ENCODE measurements around the gene CXCR6. TPM values are rescaled to one million over a fixed set of nuclear protein-coding genes. Genes with fewer than 3 reads are reported as not detected.

CXCR6 gene
- total RNA-seq, 1 experiment from 2014 or later, result not detected

DNA sequence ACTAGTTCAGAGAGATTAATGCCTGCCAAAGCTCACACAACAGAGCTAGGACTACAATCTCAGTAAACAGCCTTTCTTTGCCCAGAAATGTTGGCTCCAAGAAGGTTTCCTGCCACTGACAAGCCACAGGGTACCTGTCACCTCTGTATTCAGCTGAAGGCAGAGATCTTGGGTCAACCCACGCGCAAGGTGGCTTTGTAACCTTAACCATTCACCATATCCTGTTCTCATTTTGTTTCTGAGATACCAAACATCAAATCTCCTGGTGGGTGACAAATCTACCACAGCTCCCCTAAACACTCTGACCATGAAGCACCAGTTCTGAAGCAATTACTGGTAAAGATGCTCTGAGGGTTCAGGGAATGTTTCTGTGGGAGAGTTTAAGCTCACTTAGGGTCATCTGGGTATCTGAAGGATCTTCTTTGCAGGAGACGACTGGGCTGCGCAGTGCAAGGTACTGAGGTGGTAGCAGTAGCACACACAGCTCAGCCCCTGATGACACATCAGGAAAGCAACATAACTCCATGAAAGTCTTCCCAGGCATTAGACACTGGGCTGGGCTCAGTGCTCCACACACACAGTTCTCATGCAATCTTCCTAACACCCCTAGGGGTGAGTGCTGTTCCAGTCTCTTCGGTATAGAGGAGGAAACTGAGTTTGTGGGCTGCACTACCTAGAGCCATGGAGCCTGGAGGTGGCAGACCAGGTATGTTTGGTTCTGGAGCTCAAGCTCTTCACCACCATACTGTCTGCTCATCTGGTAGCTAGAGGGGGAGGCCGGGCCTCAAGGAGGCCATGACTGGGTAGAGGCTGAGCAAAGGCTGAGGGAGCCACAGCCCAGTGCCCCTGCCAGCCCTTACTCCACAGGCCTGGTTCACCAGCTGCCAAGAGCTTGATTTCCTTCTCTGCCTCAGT is 7.7 kb downstream of the CXCR6 start:
- no peaks in the 10 kb centered on the region for H3K9me3 Mint-ChIP-seq
- no peak overlapping the region for H3K27ac Mint-ChIP-seq
- H3K27me3 Mint-ChIP-seq (ENCODE audit: low read depth), result no peaks in the 10 kb centered on the region
- TF ChIP-seq, protein P1, sequence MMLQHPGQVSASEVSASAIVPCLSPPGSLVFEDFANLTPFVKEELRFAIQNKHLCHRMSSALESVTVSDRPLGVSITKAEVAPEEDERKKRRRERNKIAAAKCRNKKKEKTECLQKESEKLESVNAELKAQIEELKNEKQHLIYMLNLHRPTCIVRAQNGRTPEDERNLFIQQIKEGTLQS (CRISPR knock-in tag; conservative IDR thresholded peaks at IDR 0.05), result no peak
- TF ChIP-seq ZNF317 (CRISPR knock-in tag; IDR thresholded peaks at IDR 0.05; ENCODE audit: borderline replicate concordance, low read depth) (no peak), JUN (CRISPR knock-in tag; IDR thresholded peaks at IDR 0.05) (no peak), MYBL2 (CRISPR knock-in tag; IDR thresholded peaks at IDR 0.05) (no peak), GTF2I (CRISPR knock-in tag; conservative IDR thresholded peaks at IDR 0.05) (no peak), FOXJ3 (CRISPR knock-in tag; IDR thresholded peaks at IDR 0.05; ENCODE audit: borderline replicate concordance) (no peak), RELA (CRISPR knock-in tag; IDR thresholded peaks at IDR 0.05; ENCODE audit: borderline replicate concordance) (no peak), MXD4 (CRISPR knock-in tag; IDR thresholded peaks at IDR 0.05; ENCODE audit: borderline replicate concordance) (no peak)
- TF ChIP-seq, protein P2, sequence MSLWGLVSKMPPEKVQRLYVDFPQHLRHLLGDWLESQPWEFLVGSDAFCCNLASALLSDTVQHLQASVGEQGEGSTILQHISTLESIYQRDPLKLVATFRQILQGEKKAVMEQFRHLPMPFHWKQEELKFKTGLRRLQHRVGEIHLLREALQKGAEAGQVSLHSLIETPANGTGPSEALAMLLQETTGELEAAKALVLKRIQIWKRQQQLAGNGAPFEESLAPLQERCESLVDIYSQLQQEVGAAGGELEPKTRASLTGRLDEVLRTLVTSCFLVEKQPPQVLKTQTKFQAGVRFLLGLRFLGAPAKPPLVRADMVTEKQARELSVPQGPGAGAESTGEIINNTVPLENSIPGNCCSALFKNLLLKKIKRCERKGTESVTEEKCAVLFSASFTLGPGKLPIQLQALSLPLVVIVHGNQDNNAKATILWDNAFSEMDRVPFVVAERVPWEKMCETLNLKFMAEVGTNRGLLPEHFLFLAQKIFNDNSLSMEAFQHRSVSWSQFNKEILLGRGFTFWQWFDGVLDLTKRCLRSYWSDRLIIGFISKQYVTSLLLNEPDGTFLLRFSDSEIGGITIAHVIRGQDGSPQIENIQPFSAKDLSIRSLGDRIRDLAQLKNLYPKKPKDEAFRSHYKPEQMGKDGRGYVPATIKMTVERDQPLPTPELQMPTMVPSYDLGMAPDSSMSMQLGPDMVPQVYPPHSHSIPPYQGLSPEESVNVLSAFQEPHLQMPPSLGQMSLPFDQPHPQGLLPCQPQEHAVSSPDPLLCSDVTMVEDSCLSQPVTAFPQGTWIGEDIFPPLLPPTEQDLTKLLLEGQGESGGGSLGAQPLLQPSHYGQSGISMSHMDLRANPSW (CRISPR knock-in tag; conservative IDR thresholded peaks at IDR 0.05; ENCODE audit: low read depth), result no peak
- TF ChIP-seq, protein P3, sequence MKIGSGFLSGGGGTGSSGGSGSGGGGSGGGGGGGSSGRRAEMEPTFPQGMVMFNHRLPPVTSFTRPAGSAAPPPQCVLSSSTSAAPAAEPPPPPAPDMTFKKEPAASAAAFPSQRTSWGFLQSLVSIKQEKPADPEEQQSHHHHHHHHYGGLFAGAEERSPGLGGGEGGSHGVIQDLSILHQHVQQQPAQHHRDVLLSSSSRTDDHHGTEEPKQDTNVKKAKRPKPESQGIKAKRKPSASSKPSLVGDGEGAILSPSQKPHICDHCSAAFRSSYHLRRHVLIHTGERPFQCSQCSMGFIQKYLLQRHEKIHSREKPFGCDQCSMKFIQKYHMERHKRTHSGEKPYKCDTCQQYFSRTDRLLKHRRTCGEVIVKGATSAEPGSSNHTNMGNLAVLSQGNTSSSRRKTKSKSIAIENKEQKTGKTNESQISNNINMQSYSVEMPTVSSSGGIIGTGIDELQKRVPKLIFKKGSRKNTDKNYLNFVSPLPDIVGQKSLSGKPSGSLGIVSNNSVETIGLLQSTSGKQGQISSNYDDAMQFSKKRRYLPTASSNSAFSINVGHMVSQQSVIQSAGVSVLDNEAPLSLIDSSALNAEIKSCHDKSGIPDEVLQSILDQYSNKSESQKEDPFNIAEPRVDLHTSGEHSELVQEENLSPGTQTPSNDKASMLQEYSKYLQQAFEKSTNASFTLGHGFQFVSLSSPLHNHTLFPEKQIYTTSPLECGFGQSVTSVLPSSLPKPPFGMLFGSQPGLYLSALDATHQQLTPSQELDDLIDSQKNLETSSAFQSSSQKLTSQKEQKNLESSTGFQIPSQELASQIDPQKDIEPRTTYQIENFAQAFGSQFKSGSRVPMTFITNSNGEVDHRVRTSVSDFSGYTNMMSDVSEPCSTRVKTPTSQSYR (CRISPR knock-in tag; IDR thresholded peaks at IDR 0.05), result no peak
- TF ChIP-seq, protein P4, sequence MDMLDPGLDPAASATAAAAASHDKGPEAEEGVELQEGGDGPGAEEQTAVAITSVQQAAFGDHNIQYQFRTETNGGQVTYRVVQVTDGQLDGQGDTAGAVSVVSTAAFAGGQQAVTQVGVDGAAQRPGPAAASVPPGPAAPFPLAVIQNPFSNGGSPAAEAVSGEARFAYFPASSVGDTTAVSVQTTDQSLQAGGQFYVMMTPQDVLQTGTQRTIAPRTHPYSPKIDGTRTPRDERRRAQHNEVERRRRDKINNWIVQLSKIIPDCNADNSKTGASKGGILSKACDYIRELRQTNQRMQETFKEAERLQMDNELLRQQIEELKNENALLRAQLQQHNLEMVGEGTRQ (CRISPR knock-in tag; IDR thresholded peaks at IDR 0.05), result no peak
- no peak for DNase-seq (ENCODE audit: low spot score)
- ChIA-PET POLR2A (no interaction called here), CTCF (interaction anchor here (1.0 kb wide), 1 partner anchor 12 kb away, joined by 4 read pairs; no protein-coding TSS in a partner anchor)
- no peak for ATAC-seq
- H3K4me3 Mint-ChIP-seq, result no peak overlapping the region
- H3K36me3 Mint-ChIP-seq, result peaks cover 66% of the 10 kb centered on the region
- no peaks in the 10 kb centered on the region for H3K4me1 Mint-ChIP-seq

DNA sequence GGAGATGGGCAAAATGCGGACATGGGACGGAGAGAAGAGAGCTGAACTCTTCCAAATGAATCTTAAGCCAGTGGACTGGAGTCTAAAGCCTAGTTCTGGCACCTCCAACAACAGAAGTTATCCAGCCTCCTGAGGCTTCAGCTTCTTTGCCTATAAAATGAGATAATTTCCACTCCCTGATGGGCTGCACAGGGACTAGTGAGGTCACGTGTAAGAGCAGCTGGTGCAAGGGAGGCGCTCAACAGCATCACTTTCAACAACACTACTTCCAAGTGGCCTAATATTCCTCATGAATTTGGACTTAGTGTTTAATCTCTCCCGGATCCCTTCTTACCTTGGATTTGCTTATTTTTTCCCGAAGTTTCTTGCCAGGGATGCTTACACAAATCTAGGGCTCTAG is 8.7 kb downstream of the CXCR6 start:
- no peaks in the 10 kb centered on the region for H3K4me1 Mint-ChIP-seq
- no peaks in the 10 kb centered on the region for H3K9me3 Mint-ChIP-seq
- H3K4me3 Mint-ChIP-seq, result no peak overlapping the region
- ChIA-PET CTCF (no interaction called here), POLR2A (no interaction called here)
- TF ChIP-seq NFE2L1 (CRISPR knock-in tag; IDR thresholded peaks at IDR 0.05), result no peak
- TF ChIP-seq, protein P1 (CRISPR knock-in tag; conservative IDR thresholded peaks at IDR 0.05), result no peak
- TF ChIP-seq FOXP1 (CRISPR knock-in tag; IDR thresholded peaks at IDR 0.05; ENCODE audit: borderline replicate concordance), result no peak
- no peak for TF ChIP-seq GRHL2 (CRISPR knock-in tag; IDR thresholded peaks at IDR 0.05; ENCODE audit: insufficient replicate concordance, severe bottlenecking)
- TF ChIP-seq, protein P5, sequence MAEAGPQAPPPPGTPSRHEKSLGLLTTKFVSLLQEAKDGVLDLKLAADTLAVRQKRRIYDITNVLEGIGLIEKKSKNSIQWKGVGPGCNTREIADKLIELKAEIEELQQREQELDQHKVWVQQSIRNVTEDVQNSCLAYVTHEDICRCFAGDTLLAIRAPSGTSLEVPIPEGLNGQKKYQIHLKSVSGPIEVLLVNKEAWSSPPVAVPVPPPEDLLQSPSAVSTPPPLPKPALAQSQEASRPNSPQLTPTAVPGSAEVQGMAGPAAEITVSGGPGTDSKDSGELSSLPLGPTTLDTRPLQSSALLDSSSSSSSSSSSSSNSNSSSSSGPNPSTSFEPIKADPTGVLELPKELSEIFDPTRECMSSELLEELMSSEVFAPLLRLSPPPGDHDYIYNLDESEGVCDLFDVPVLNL (CRISPR knock-in tag; IDR thresholded peaks at IDR 0.05; ENCODE audit: borderline replicate concordance, low read depth), result no peak
- TF ChIP-seq, protein P2 (CRISPR knock-in tag; conservative IDR thresholded peaks at IDR 0.05; ENCODE audit: low read depth), result no peak
- TF ChIP-seq, protein P6, sequence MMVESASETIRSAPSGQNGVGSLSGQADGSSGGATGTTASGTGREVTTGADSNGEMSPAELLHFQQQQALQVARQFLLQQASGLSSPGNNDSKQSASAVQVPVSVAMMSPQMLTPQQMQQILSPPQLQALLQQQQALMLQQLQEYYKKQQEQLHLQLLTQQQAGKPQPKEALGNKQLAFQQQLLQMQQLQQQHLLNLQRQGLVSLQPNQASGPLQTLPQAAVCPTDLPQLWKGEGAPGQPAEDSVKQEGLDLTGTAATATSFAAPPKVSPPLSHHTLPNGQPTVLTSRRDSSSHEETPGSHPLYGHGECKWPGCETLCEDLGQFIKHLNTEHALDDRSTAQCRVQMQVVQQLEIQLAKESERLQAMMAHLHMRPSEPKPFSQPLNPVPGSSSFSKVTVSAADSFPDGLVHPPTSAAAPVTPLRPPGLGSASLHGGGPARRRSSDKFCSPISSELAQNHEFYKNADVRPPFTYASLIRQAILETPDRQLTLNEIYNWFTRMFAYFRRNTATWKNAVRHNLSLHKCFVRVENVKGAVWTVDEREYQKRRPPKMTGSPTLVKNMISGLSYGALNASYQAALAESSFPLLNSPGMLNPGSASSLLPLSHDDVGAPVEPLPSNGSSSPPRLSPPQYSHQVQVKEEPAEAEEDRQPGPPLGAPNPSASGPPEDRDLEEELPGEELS (CRISPR knock-in tag; IDR thresholded peaks at IDR 0.05), result no peak
- TF ChIP-seq TEAD4 (CRISPR knock-in tag; IDR thresholded peaks at IDR 0.05), result no peak
- TF ChIP-seq, protein P7, sequence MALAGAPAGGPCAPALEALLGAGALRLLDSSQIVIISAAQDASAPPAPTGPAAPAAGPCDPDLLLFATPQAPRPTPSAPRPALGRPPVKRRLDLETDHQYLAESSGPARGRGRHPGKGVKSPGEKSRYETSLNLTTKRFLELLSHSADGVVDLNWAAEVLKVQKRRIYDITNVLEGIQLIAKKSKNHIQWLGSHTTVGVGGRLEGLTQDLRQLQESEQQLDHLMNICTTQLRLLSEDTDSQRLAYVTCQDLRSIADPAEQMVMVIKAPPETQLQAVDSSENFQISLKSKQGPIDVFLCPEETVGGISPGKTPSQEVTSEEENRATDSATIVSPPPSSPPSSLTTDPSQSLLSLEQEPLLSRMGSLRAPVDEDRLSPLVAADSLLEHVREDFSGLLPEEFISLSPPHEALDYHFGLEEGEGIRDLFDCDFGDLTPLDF (CRISPR knock-in tag; IDR thresholded peaks at IDR 0.05), result no peak
- DNase-seq (ENCODE audit: low spot score) (no peak), ATAC-seq (no peak)
- no peak overlapping the region for H3K27ac Mint-ChIP-seq
- no peaks in the 10 kb centered on the region for H3K27me3 Mint-ChIP-seq (ENCODE audit: low read depth)
- peaks cover 62% of the 10 kb centered on the region for H3K36me3 Mint-ChIP-seq

All from WTC11 (cell line).